MCF 10A (cell line): Measurements from ENCODE around the gene ANXA9. TPM values are rescaled to one million over a fixed set of nuclear protein-coding genes. Genes with fewer than 3 reads are reported as not detected.

Experiments used
- BruUV-seq: library from RNA; stranded (reverse); fragments of 400-500 nt; replicated peaks from 2 replicates; lab custom pipeline; 2021; lab: Mats Ljungman, UMichigan
- CTCF ChIA-PET: fragments of 300-600 bp; sonication (Branson Sonifier 250); formaldehyde crosslinking; extraction: SDS; loops from one replicate; lab custom pipeline; 2021; ENCODE audit warnings: antibody characterized with exemption, inconsistent platforms; lab: Yijun Ruan, JAX
- POLR2A ChIA-PET: fragments of 300-600, 350-650 bp; sonication (Branson Sonifier 250); formaldehyde crosslinking; extraction: SDS; loops from one replicate; lab custom pipeline; 2020; ENCODE audit warnings: antibody characterized with exemption, inconsistent platforms; lab: Yijun Ruan, JAX
- DNase-seq: peaks from one replicate; pipeline ENCODE4 v3.0.0-alpha.2; 2018; ENCODE audit not compliant: unreplicated experiment
- H3K27ac Mint-ChIP-seq: one replicate; pipeline ENCODE4 v1.8.0; 2022; ENCODE audit warnings: mild to moderate bottlenecking, low read depth, mixed read lengths; ENCODE audit not compliant: unreplicated experiment
- H3K27me3 Mint-ChIP-seq: one replicate; pipeline ENCODE4 v1.8.0; 2022; ENCODE audit warnings: mixed read lengths; ENCODE audit not compliant: insufficient read depth, unreplicated experiment
- H3K36me3 Mint-ChIP-seq: one replicate; pipeline ENCODE4 v1.8.0; 2022; ENCODE audit warnings: mild to moderate bottlenecking, moderate library complexity, mixed read lengths; ENCODE audit not compliant: insufficient read depth, unreplicated experiment
- H3K4me1 Mint-ChIP-seq: one replicate; pipeline ENCODE4 v1.8.0; 2022; ENCODE audit warnings: mixed read lengths; ENCODE audit not compliant: insufficient read depth, unreplicated experiment
- H3K4me3 Mint-ChIP-seq: one replicate; pipeline ENCODE4 v1.8.0; 2022; ENCODE audit warnings: mild to moderate bottlenecking, moderate library complexity, mixed read lengths; ENCODE audit not compliant: unreplicated experiment
- H3K9me3 Mint-ChIP-seq: one replicate; pipeline ENCODE4 v1.8.0; 2022; ENCODE audit warnings: mixed read lengths; ENCODE audit not compliant: unreplicated experiment
- intact Hi-C: fragments of 100-400 bp; cut with micrococcal nuclease; formaldehyde crosslinking; loops from 2 replicates; pipeline ENCODE4 v1.14.1; 2022
- total RNA-seq: library from RNA; stranded (reverse); gene quantifications from 2 replicates; pipeline ENCODE4 v1.2.3, GENCODE V29; 2022
- TF ChIP-seq, protein P1 (sequence below): fragments of 200-600 bp; IDR thresholded peaks from one replicate; pipeline ENCODE4 v1.8.0; 2022; ENCODE audit warnings: antibody characterized with exemption, mild to moderate bottlenecking; ENCODE audit not compliant: unreplicated experiment

Gene ANXA9
- total RNA-seq, 1 experiment from 2014 or later: 0.37 TPM

GRCh38 chr1:150973836-150974579, 8.1 kb upstream of the ANXA9 start:
- DNase-seq: peak; percentile 48
- Mint-ChIP-seq H3K4me1 (peaks cover 43% of the 10 kb centered on the region), H3K9me3 (no peaks in the 10 kb centered on the region), H3K27me3 (no peaks in the 10 kb centered on the region), H3K4me3 (peak overlapping the region; percentile 85), H3K36me3 (peaks cover 9% of the 10 kb centered on the region), H3K27ac (peak overlapping the region; percentile 96)
- ChIA-PET CTCF (interaction anchor here (0.5 to 2.3 kb wide), 10 partner anchors 8 to 537 kb away, joined by 3 to 21 read pairs (median 3); partner anchors contain the start of gene MINDY1), POLR2A (interaction anchor here (0.6 to 1.9 kb wide), 20 partner anchors 8 to 403 kb away, joined by 3 to 20 read pairs (median 5); partner anchors contain the start of genes ANXA9, GOLPH3L, MCL1 and MINDY1)
- no TSS peak for BruUV-seq
- TF ChIP-seq, protein P1, sequence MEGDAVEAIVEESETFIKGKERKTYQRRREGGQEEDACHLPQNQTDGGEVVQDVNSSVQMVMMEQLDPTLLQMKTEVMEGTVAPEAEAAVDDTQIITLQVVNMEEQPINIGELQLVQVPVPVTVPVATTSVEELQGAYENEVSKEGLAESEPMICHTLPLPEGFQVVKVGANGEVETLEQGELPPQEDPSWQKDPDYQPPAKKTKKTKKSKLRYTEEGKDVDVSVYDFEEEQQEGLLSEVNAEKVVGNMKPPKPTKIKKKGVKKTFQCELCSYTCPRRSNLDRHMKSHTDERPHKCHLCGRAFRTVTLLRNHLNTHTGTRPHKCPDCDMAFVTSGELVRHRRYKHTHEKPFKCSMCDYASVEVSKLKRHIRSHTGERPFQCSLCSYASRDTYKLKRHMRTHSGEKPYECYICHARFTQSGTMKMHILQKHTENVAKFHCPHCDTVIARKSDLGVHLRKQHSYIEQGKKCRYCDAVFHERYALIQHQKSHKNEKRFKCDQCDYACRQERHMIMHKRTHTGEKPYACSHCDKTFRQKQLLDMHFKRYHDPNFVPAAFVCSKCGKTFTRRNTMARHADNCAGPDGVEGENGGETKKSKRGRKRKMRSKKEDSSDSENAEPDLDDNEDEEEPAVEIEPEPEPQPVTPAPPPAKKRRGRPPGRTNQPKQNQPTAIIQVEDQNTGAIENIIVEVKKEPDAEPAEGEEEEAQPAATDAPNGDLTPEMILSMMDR: no peak
- intact Hi-C loops: loop anchor here (5.0 kb wide), 1 partner anchor 47 kb away; the partner anchor contains the start of gene SETDB1

GRCh38 chr1:150974580-150975478, 7.3 kb upstream of the ANXA9 start, which contains the start of gene CERS2:
TSS of gene CERS2 (minus strand) at chr1:150974835. CDS start at chr1:150969090, 5,745 bp downstream.
- Mint-ChIP-seq H3K4me3 (peak within 1 kb of the TSS; percentile 85), H3K36me3 (peaks cover 4% of the 10 kb centered on the region), H3K27ac (peak within 1 kb of the TSS; percentile 96), H3K4me1 (peaks cover 43% of the 10 kb centered on the region), H3K9me3 (no peaks in the 10 kb centered on the region), H3K27me3 (no peaks in the 10 kb centered on the region)
- TF ChIP-seq, protein P1: no peak
- ChIA-PET POLR2A (interaction anchor here (1.0 to 1.9 kb wide), 6 partner anchors 9 to 277 kb away, joined by 4 to 20 read pairs (median 7); partner anchors contain the start of genes GOLPH3L and MINDY1), CTCF (interaction anchor here (0.7 to 14.2 kb wide), 5 partner anchors 21 to 288 kb away, joined by 3 to 302 read pairs (median 21); partner anchors contain the start of gene MINDY1)
- BruUV-seq: no TSS peak
- intact Hi-C loops: loop anchor here (5.0 kb wide), 3 partner anchors 48 to 513 kb away; partner anchors contain the start of genes ENSA and SETDB1
- DNase-seq: peak; percentile 86

GRCh38 chr1:150976401-150976821, 5.7 kb upstream of the ANXA9 start:
- BruUV-seq: no TSS peak
- Mint-ChIP-seq H3K27ac (peak overlapping the region; percentile 23), H3K27me3 (no peaks in the 10 kb centered on the region), H3K9me3 (no peaks in the 10 kb centered on the region), H3K4me3 (peak overlapping the region; percentile 85), H3K36me3 (no peaks in the 10 kb centered on the region), H3K4me1 (peaks cover 40% of the 10 kb centered on the region)
- CTCF ChIA-PET: interaction anchor here (0.6 to 14.2 kb wide), 14 partner anchors 10 to 741 kb away, joined by 3 to 302 read pairs (median 4); partner anchors contain the start of gene MINDY1
- POLR2A ChIA-PET: interaction anchor here (0.6 to 3.7 kb wide), 9 partner anchors 10 to 147 kb away, joined by 3 to 43 read pairs (median 5); partner anchors contain the start of genes MINDY1 and SETDB1
- intact Hi-C loops: loop anchor here (5.0 kb wide), 2 partner anchors 349 to 514 kb away; partner anchors contain the start of gene ENSA
- no peak for DNase-seq
- TF ChIP-seq, protein P1: no peak
